Activated CD4-positive, alpha-beta T cell treated with anti-CD3 and anti-CD28 coated beads, Interleukin-10, Interleukin-2, amounts not matched to agents 100 ng/mL and 50 ng/mL, durations not matched to agents 16 hours and 8 hours (primary cell): ENCODE results near the gene TMEM150C.
"Not testable (repeated sequence)": the region's sequence is repeated elsewhere in the genome, so short reads cannot be mapped to it uniquely, and the experiment has no call there.

Source experiments
- DNase-seq: peaks from one replicate; pipeline ENCODE4 v3.0.0-alpha.2; 2020

The TMEM150C gene

GRCh38 chr4:82567444-82567843, 5.7 kb upstream of the TMEM150C start:
- DNase-seq, result no peak

- DNase-seq, result no peak
Observed at GRCh38 chr4:82562564-82562854, 721 bp upstream of the TMEM150C start.

- no peak for DNase-seq
Observed at GRCh38 chr4:82560853-82561785, 669 bp downstream of the TMEM150C start.

GRCh38 chr4:82559735-82560120, 2.1 kb downstream of the TMEM150C start:
- DNase-seq, result no peak

GRCh38 chr4:82559090-82559734, 2.6 kb downstream of the TMEM150C start:
- not testable (repeated sequence) for DNase-seq

- no peak for DNase-seq
Observed at GRCh38 chr4:82555276-82555675, 6.5 kb downstream of the TMEM150C start.

- no peak for DNase-seq
Observed at GRCh38 chr4:82553020-82553419, 8.8 kb downstream of the TMEM150C start.

GRCh38 chr4:82551734-82552133, 10.1 kb downstream of the TMEM150C start:
- no peak for DNase-seq

GRCh38 chr4:82547850-82548249, 13.9 kb downstream of the TMEM150C start:
- not testable (repeated sequence) for DNase-seq

GRCh38 chr4:82543131-82543530, 18.7 kb downstream of the TMEM150C start:
- DNase-seq, result no peak

- DNase-seq, result no peak
Observed at GRCh38 chr4:82542642-82543041, 19.1 kb downstream of the TMEM150C start.

- no peak for DNase-seq
Observed at GRCh38 chr4:82529322-82529721, 32.5 kb downstream of the TMEM150C start.

- DNase-seq, result no peak
Observed at GRCh38 chr4:82528868-82529267, 32.9 kb downstream of the TMEM150C start.

GRCh38 chr4:82528074-82528473, 33.7 kb downstream of the TMEM150C start:
- no peak for DNase-seq

- DNase-seq, result no peak
Observed at GRCh38 chr4:82525307-82525911, 36.4 kb downstream of the TMEM150C start.

- DNase-seq, result no peak
Observed at GRCh38 chr4:82524570-82525152, 37.1 kb downstream of the TMEM150C start.

GRCh38 chr4:82523179-82523578, 38.6 kb downstream of the TMEM150C start:
- no peak for DNase-seq

GRCh38 chr4:82522472-82522871, 39.3 kb downstream of the TMEM150C start:
- DNase-seq, result no peak

- DNase-seq, result no peak
Observed at GRCh38 chr4:82521283-82521682, 40.5 kb downstream of the TMEM150C start.

- DNase-seq, result no peak
Observed at GRCh38 chr4:82519776-82520175, 42.0 kb downstream of the TMEM150C start.

- DNase-seq, result no peak
Observed at GRCh38 chr4:82519072-82519471, 42.7 kb downstream of the TMEM150C start.

GRCh38 chr4:82517043-82517442, 44.7 kb downstream of the TMEM150C start:
- no peak for DNase-seq

- no peak for DNase-seq
Observed at GRCh38 chr4:82515705-82516104, 46.1 kb downstream of the TMEM150C start.

GRCh38 chr4:82513382-82513781, 48.4 kb downstream of the TMEM150C start:
- DNase-seq, result no peak
